GM12873 (cell line): ENCODE data around the gene UNC5A.

Experiments used
- TF ChIP-seq, protein P1 (sequence below): IDR thresholded peaks from 2 replicates; pipeline ENCODE4 v1.5.1; 2012; ENCODE audit warnings: low read depth, mild to moderate bottlenecking, moderate library complexity, low read length, control low read depth; ENCODE audit not compliant: insufficient read depth; ENCODE audit errors: missing control alignments

UNC5A gene

DNA sequence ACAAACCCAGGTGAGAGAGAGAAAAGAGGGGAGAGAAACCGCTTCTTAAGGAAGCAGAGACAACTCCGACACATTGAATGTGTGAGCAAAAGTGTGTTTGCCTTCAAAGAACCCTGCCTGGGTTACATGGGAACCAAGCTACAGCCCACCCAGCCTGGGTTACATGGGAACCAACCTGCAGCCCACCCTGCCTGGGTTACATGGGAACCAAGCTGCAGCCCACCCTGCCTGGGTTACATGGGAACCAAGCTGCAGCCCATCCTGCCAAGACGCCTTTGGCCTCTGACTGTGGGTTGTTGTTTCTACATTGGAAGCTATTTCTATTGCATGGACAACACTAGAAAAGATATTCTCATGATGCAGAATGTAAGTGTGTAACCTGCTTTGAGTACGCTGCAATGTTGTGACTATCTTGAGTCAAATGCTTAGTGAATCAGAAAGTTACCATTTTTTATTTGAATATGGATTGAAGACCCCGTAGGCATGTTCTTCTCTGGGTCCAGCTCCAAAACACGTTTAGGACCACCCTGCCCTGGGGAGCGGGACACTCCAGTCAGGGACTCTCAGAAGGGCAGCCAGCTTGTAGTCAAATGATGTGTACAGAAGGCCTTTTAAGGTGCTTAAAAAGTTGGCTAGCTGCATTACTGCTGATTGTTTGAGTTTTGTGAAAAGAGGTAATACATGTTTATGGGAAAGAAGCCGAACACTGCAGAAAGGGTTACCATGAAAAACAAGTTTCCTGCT lies 39.1 kb upstream of the UNC5A start:
- TF ChIP-seq, protein P1, sequence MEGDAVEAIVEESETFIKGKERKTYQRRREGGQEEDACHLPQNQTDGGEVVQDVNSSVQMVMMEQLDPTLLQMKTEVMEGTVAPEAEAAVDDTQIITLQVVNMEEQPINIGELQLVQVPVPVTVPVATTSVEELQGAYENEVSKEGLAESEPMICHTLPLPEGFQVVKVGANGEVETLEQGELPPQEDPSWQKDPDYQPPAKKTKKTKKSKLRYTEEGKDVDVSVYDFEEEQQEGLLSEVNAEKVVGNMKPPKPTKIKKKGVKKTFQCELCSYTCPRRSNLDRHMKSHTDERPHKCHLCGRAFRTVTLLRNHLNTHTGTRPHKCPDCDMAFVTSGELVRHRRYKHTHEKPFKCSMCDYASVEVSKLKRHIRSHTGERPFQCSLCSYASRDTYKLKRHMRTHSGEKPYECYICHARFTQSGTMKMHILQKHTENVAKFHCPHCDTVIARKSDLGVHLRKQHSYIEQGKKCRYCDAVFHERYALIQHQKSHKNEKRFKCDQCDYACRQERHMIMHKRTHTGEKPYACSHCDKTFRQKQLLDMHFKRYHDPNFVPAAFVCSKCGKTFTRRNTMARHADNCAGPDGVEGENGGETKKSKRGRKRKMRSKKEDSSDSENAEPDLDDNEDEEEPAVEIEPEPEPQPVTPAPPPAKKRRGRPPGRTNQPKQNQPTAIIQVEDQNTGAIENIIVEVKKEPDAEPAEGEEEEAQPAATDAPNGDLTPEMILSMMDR: no peak

DNA sequence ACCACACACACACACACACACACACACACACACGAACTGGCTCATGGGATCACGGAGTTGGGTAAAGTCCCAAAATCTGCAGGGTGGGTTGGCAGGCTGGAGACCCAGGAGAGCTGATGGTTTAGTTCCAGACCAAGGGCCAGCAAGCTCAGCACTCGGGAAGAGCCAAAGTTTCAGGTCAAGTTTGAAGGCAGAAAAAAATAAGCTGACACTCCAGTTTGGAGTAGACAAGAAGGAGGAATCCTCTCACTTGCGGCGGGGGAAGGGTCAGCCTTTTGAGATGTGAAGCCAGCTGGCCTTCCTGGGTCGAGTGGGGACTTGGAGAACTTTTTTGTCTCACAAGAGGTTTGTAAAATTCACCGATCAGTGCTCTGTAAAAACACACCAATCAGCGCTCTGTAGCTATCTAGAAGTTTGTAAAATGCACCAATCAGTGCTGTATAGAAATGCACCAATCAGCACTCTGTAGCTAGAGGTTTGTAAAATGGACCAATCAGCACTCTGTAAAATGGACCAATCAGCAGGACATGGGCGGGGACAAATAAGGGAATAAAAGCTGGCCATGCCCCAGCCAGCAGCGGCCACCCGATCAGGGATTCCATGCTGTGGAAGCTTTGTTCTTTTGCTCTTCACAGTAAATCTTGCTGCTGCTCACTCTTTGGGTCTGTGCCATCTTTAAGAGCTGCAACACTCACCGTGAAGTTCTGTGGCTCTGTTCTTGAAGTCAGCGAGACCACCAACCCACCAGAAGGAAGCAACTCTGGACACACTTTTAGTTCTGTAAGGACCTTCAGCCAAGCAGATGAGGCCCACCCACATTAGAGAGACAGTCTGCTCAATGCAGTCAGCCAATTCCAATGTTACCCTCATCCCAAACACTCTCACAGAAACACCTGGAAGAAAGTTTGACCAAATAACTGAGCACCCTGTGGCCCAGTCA lies 37.8 kb upstream of the UNC5A start:
- TF ChIP-seq, protein P1: no peak

GRCh38 chr5:176773408-176774035 lies 36.8 kb upstream of the UNC5A start:
- TF ChIP-seq, protein P1: no peak

DNA sequence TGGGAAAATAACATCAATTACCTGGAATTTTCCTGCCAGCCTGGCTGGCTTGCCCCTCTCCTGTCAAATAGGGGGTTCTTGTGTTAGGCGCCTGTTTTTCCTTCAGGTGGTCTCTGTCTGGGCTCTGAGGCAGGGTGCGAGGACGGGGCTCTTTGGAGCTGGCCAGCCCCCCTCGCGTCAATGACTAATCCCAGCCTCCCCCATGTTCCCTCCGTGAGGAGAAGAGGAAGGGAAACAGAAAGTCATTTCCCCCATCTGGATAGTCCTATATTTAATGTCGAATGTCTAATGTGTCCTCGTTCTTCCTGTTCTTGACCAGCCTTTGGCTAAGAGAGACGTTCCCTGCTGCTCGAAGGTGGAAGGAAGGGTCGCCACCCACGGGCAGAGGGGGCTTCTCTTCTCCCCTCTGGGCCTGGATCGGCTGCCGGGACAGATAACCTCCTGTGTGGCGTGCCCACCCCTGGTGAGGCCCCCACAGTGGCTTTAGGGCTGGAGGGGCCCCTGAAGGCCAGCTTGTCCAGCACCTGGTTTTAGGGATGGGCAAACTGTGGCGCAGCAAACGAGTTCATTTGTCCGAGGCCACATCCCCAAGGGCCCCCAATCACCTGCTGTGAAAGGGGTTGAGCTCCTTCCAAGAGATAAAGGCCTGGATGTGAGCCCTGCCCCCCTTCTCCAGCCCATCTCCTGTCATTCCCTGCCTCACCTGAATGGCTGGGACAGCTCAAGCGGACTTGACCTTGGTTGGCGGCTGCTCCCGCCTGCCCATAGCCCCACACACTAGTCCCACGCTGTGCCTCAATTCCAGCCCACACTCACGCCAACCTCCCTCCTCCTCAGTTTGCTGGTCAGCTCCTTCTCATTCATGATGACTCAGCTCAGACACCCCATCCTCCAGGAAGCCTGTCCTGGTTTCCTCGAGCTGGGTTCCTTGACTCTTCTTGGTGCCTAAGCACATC lies 35.9 kb upstream of the UNC5A start:
- TF ChIP-seq, protein P1: no peak

GRCh38 chr5:176775409-176775808 lies 35.0 kb upstream of the UNC5A start:
- TF ChIP-seq, protein P1: no peak

- TF ChIP-seq, protein P1: no peak
These were observed 34.1 kb upstream of the UNC5A start for GRCh38 chr5:176776141-176776865.
